Activated naive CD8-positive, alpha-beta T cell treated with anti-CD3 and anti-CD28 coated beads, Interleukin-2, amount 10 ng/mL, durations not matched to agents 7 days and 5 days (primary cell): ENCODE measurements around the gene RFWD3. TPM values are rescaled to one million over a fixed set of nuclear protein-coding genes. Genes with fewer than 3 reads are reported as not detected.
A peak's percentile ranks its signal among the peaks of the same experiment; 100 is the strongest.
"Not testable (repeated sequence)": the region's sequence is repeated elsewhere in the genome, so short reads cannot be mapped to it uniquely, and the experiment has no call there.

ENCODE experiments used
- ATAC-seq: fragments of 150-1000 bp; cut with Tn5 transposase; one replicate; pipeline ENCODE4 v1.10.0; 2021; ENCODE audit warnings: low read depth, moderate library complexity
- POLR2A ChIA-PET: fragments of 350-600 bp; sonication (Branson Sonifier 250); formaldehyde crosslinking; loops from one replicate; lab custom pipeline; 2021; ENCODE audit warnings: antibody characterized with exemption; lab: Charles Lee
- DNase-seq: peaks from one replicate; pipeline ENCODE4 v3.0.0; 2021
- H3K27ac Mint-ChIP-seq: one replicate; pipeline ENCODE4 v1.8.0; 2022; ENCODE audit warnings: mild to moderate bottlenecking, mixed read lengths
- H3K27me3 Mint-ChIP-seq: one replicate; pipeline ENCODE4 v1.8.0; 2022; ENCODE audit warnings: mild to moderate bottlenecking, moderate library complexity, mixed read lengths
- H3K36me3 Mint-ChIP-seq: one replicate; pipeline ENCODE4 v1.8.0; 2021; ENCODE audit warnings: mild to moderate bottlenecking, mixed read lengths
- H3K4me1 Mint-ChIP-seq: one replicate; pipeline ENCODE4 v1.8.0; 2021; ENCODE audit warnings: mixed read lengths
- H3K4me3 Mint-ChIP-seq: one replicate; pipeline ENCODE4 v1.8.0; 2022; ENCODE audit warnings: mild to moderate bottlenecking, moderate library complexity, mixed read lengths
- H3K9me3 Mint-ChIP-seq: one replicate; pipeline ENCODE4 v1.8.0; 2021; ENCODE audit warnings: mixed read lengths
- total RNA-seq, 2 experiments: library from RNA; stranded (reverse); gene quantifications; one replicate each; pipeline ENCODE4 v1.2.3, GENCODE V29; 2021

The RFWD3 gene
- total RNA-seq, 2 experiments from 2014 or later = 110 to 119 TPM

- POLR2A ChIA-PET = interaction anchor here (1.5 kb wide), 1 partner anchor 9 kb away, joined by 5 read pairs; no protein-coding TSS in a partner anchor
- peaks cover 45% of the 10 kb centered on the region for H3K4me1 Mint-ChIP-seq
- DNase-seq (no peak), ATAC-seq (no peak)
- H3K4me3 Mint-ChIP-seq = no peak overlapping the region
- H3K9me3 Mint-ChIP-seq = no peaks in the 10 kb centered on the region
- H3K27ac Mint-ChIP-seq = no peak overlapping the region
- no peaks in the 10 kb centered on the region for H3K27me3 Mint-ChIP-seq
- peaks cover 40% of the 10 kb centered on the region for H3K36me3 Mint-ChIP-seq
These were observed 12.1 kb downstream of the RFWD3 start for GRCh38 chr16:74654536-74655050.

GRCh38 chr16:74652883-74653282 is 13.8 kb downstream of the RFWD3 start:
- not testable (repeated sequence) for H3K27me3 Mint-ChIP-seq, DNase-seq, ATAC-seq, H3K4me3 Mint-ChIP-seq, H3K9me3 Mint-ChIP-seq
- peaks cover 29% of the 10 kb centered on the region for H3K36me3 Mint-ChIP-seq
- H3K4me1 Mint-ChIP-seq = peaks cover 28% of the 10 kb centered on the region
- peak overlapping the region; percentile 48 for H3K27ac Mint-ChIP-seq
- POLR2A ChIA-PET = interaction anchor here (4.3 kb wide), 1 partner anchor 14 kb away, joined by 19 read pairs; the partner anchor contains the start of gene RFWD3

GRCh38 chr16:74652249-74652648 is 14.4 kb downstream of the RFWD3 start:
- H3K9me3 Mint-ChIP-seq = no peaks in the 10 kb centered on the region
- H3K4me3 Mint-ChIP-seq = no peak overlapping the region
- H3K27me3 Mint-ChIP-seq = no peaks in the 10 kb centered on the region
- H3K4me1 Mint-ChIP-seq = peaks cover 24% of the 10 kb centered on the region
- H3K36me3 Mint-ChIP-seq = peaks cover 31% of the 10 kb centered on the region
- DNase-seq (no peak), ATAC-seq (no peak)
- POLR2A ChIA-PET = interaction anchor here (0.8 to 4.3 kb wide), 2 partner anchors 14 to 48 kb away, joined by 4 to 19 read pairs; partner anchors contain the start of gene RFWD3
- H3K27ac Mint-ChIP-seq = no peak overlapping the region

- Mint-ChIP-seq H3K4me3 (no peak overlapping the region), H3K4me1 (peaks cover 22% of the 10 kb centered on the region), H3K9me3 (no peaks in the 10 kb centered on the region), H3K27ac (peak overlapping the region; percentile 32), H3K36me3 (peaks cover 27% of the 10 kb centered on the region), H3K27me3 (no peaks in the 10 kb centered on the region)
- POLR2A ChIA-PET = interaction anchor here (0.6 to 4.3 kb wide), 3 partner anchors 15 to 54 kb away, joined by 4 to 19 read pairs (median 6); partner anchors contain the start of gene RFWD3
- DNase-seq = no peak
- ATAC-seq = no peak
These were observed 14.8 kb downstream of the RFWD3 start for GRCh38 chr16:74651841-74652240.

- POLR2A ChIA-PET = interaction anchor here (0.5 to 4.3 kb wide), 3 partner anchors 12 to 53 kb away, joined by 4 to 19 read pairs (median 6); partner anchors contain the start of gene RFWD3
- Mint-ChIP-seq H3K36me3 (peaks cover 27% of the 10 kb centered on the region), H3K27ac (no peak overlapping the region), H3K27me3 (no peaks in the 10 kb centered on the region), H3K9me3 (no peaks in the 10 kb centered on the region), H3K4me1 (peaks cover 19% of the 10 kb centered on the region), H3K4me3 (no peak overlapping the region)
- ATAC-seq = no peak
- DNase-seq = no peak
These were observed 15.6 kb downstream of the RFWD3 start for GRCh38 chr16:74650966-74651567.

- POLR2A ChIA-PET = interaction anchor here (4.3 kb wide), 1 partner anchor 16 kb away, joined by 19 read pairs; the partner anchor contains the start of gene RFWD3
- DNase-seq = no peak
- ATAC-seq = no peak
- H3K4me3 Mint-ChIP-seq = no peak overlapping the region
- H3K27me3 Mint-ChIP-seq = no peaks in the 10 kb centered on the region
- H3K36me3 Mint-ChIP-seq = peaks cover 21% of the 10 kb centered on the region
- peaks cover 13% of the 10 kb centered on the region for H3K4me1 Mint-ChIP-seq
- no peaks in the 10 kb centered on the region for H3K9me3 Mint-ChIP-seq
- H3K27ac Mint-ChIP-seq = peak overlapping the region; percentile 30
These were observed 16.7 kb downstream of the RFWD3 start for GRCh38 chr16:74649839-74650504.

- no peak overlapping the region for H3K27ac Mint-ChIP-seq
- no peak overlapping the region for H3K4me3 Mint-ChIP-seq
- H3K27me3 Mint-ChIP-seq = no peaks in the 10 kb centered on the region
- H3K36me3 Mint-ChIP-seq = peaks cover 16% of the 10 kb centered on the region
- no peaks in the 10 kb centered on the region for H3K4me1 Mint-ChIP-seq
- H3K9me3 Mint-ChIP-seq = no peaks in the 10 kb centered on the region
- DNase-seq = no peak
- ATAC-seq = no peak
- POLR2A ChIA-PET = interaction anchor here (0.6 to 1.3 kb wide), 2 partner anchors 34 to 36 kb away, joined by 3 read pairs; no protein-coding TSS in a partner anchor
These were observed 24.7 kb downstream of the RFWD3 start for GRCh38 chr16:74641969-74642368.

- Mint-ChIP-seq H3K27me3 (no peaks in the 10 kb centered on the region), H3K36me3 (peaks cover 17% of the 10 kb centered on the region), H3K27ac (peak overlapping the region; percentile 6), H3K9me3 (no peaks in the 10 kb centered on the region), H3K4me1 (no peaks in the 10 kb centered on the region), H3K4me3 (no peak overlapping the region)
- POLR2A ChIA-PET = interaction anchor here (2.0 kb wide), 1 partner anchor 10 kb away, joined by 5 read pairs; no protein-coding TSS in a partner anchor
- DNase-seq (no peak), ATAC-seq (no peak)
These were observed 28.8 kb downstream of the RFWD3 start for GRCh38 chr16:74637742-74638453.

- Mint-ChIP-seq H3K4me1 (no peaks in the 10 kb centered on the region), H3K9me3 (no peaks in the 10 kb centered on the region), H3K27ac (peak overlapping the region; percentile 67), H3K36me3 (peaks cover 21% of the 10 kb centered on the region), H3K27me3 (no peaks in the 10 kb centered on the region), H3K4me3 (no peak overlapping the region)
- no peak for DNase-seq
- POLR2A ChIA-PET = no interaction called here
- no peak for ATAC-seq
These were observed 31.4 kb downstream of the RFWD3 start for GRCh38 chr16:74635303-74635702.

GRCh38 chr16:74633686-74634085 is 33.0 kb downstream of the RFWD3 start:
- no peak for DNase-seq
- no peaks in the 10 kb centered on the region for H3K9me3 Mint-ChIP-seq
- H3K27me3 Mint-ChIP-seq = no peaks in the 10 kb centered on the region
- peaks cover 34% of the 10 kb centered on the region for H3K36me3 Mint-ChIP-seq
- H3K4me1 Mint-ChIP-seq = peaks cover 2% of the 10 kb centered on the region
- no peak overlapping the region for H3K4me3 Mint-ChIP-seq
- no peak overlapping the region for H3K27ac Mint-ChIP-seq
- POLR2A ChIA-PET = no interaction called here
- no peak for ATAC-seq

GRCh38 chr16:74627506-74628220 is 39.0 kb downstream of the RFWD3 start:
- H3K27me3 Mint-ChIP-seq = no peaks in the 10 kb centered on the region
- POLR2A ChIA-PET = interaction anchor here (1.1 to 1.4 kb wide), 2 partner anchors 10 to 12 kb away, joined by 5 to 7 read pairs; no protein-coding TSS in a partner anchor
- no peak for ATAC-seq

GRCh38 chr16:74626741-74627416 is 39.8 kb downstream of the RFWD3 start:
- no peaks in the 10 kb centered on the region for H3K27me3 Mint-ChIP-seq
- ATAC-seq (no peak), DNase-seq (no peak)
- no peak overlapping the region for H3K4me3 Mint-ChIP-seq
- H3K27ac Mint-ChIP-seq = no peak overlapping the region
- peaks cover 53% of the 10 kb centered on the region for H3K36me3 Mint-ChIP-seq
- POLR2A ChIA-PET = interaction anchor here (0.6 kb wide), 1 partner anchor 40 kb away, joined by 3 read pairs; the partner anchor contains the start of gene RFWD3
- peaks cover 17% of the 10 kb centered on the region for H3K4me1 Mint-ChIP-seq
- no peaks in the 10 kb centered on the region for H3K9me3 Mint-ChIP-seq

More at GRCh38 chr16:74627506-74628220, 39.0 kb downstream of the RFWD3 start:
- Mint-ChIP-seq H3K4me1 (peaks cover 17% of the 10 kb centered on the region), H3K4me3 (no peak overlapping the region), H3K9me3 (no peaks in the 10 kb centered on the region), H3K27ac (peak overlapping the region; percentile 68), H3K36me3 (peaks cover 51% of the 10 kb centered on the region)
- no peak for DNase-seq
